Left cardiac atrium (tissue), 4 donors: ENCODE data around the gene TIMM44. TPM values are rescaled to one million over a fixed set of nuclear protein-coding genes. Genes with fewer than 3 reads are reported as not detected.
"Not testable (repeated sequence)": the region's sequence is repeated elsewhere in the genome, so short reads cannot be mapped to it uniquely, and the experiment has no call there.

Experiments
- ATAC-seq, 2 donors: fragments of 200-7000 bp; cut with Tn5 transposase; one replicate each; pipeline ENCODE4 v1.9.1; 2020; ENCODE audit warnings: mild to moderate bottlenecking in 2 of 2, moderate library complexity in 2 of 2
- DNase-seq: peaks from one replicate; pipeline ENCODE4 v3.0.0-alpha.2; 2020
- intact Hi-C, 2 donors: fragments of 100-400 bp; cut with DNase I; formaldehyde crosslinking; loops; one replicate each; pipeline versions ENCODE4 v1.14.1 to v1.15.1; 2022 to 2023
- total RNA-seq, 2 donors: library from RNA; stranded (reverse); fragmentation: NEBNext Ultra II Directional; extraction: Animal tissue kit (Norgen Biotek cat#: 25700); gene quantifications; one replicate each; pipeline ENCODE4 v1.2.1, GENCODE V29; 2021
- donor health status: DM: no; HTN: yes; CAD: no.
- donor health status: DM: no; HTN: yes; CAD: no; lungs with severe emphysema.
- donor health status: DM: yes; HTN: yes; CAD: no.
- donor health status: Dilated cardiomyopathy.

The TIMM44 gene
- total RNA-seq, 2 donors from 2014 or later: 70.6 to 73.8 TPM

GRCh38 chr19:7919610-7920518, 23.6 kb downstream of the TIMM44 start, which contains the start of gene SNAPC2:
SNAPC2 (plus strand) TSS chr19:7920338; CDS start chr19:7920367, 29 bp downstream.
- DNase-seq: peak; percentile 98
- intact Hi-C loops: no loop called here
- peak; percentile 73 to 76 for ATAC-seq

- ATAC-seq (no peak), DNase-seq (no peak)
- intact Hi-C loops: no loop called here
These were observed 24.6 kb downstream of the TIMM44 start for GRCh38 chr19:7918615-7919421.

- ATAC-seq, DNase-seq, intact Hi-C loops: not testable (repeated sequence)
These were observed 25.3 kb downstream of the TIMM44 start for GRCh38 chr19:7918062-7918614.

DNA sequence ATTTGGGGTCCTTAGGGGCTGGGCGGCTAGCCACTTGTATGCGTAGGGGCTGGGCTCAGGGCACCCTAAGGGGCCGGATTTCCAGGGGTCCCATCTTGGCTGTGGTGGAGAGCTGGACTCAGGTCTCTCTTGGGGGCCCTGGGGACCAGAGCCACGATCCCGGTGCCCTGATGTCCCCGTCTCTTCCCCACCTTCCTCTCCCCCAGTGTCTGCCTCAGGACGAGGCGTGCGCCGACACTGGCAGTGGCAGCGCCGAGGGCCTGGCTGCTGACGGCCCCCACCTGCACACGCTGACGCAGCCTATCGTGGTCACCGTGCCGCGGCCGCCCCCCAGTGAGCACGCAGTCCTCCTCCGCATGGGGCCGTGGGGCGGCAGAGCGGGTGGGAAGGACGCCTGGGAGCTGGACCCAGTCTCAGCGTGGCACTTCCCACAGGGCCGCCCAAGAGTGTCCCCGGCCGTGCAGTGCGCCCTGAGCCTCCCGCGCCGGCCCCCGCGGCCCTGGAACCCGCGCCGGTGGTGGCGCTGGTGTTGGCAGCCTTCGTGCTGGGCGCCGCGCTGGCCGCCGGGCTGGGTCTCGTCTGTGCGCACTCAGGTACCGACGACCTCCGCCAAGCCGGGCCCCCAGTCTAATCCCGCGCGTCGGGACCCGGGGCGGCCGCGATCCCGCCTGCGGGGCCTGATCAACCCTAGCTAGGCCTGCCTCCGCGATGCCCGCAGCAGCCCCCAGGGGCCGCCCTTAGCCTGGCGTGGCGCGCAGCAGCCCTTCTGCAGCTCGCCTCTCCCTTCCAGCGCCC, 26.0 kb downstream of the TIMM44 start:
- DNase-seq (no peak), ATAC-seq (peak; percentile 1 to 14)
- intact Hi-C loops: no loop called here

DNA sequence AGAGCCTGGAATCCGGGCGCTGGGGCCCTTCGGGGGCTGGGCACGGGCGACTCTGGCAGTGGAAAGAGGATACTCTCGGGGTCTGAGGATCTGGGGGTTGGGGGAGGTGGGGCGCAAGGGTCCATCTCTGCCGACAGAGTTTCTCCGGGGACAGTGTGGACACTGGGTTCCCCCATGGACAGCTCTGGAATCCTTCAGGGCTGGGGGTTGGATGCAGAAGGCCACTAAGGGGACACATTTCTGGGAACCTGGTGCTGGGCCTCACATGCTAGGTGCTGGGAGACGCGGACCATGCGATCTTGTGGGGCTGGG, 26.6 kb downstream of the TIMM44 start:
- intact Hi-C loops: no loop called here
- DNase-seq: no peak
- no peak for ATAC-seq

- ATAC-seq (no peak), DNase-seq (no peak)
- intact Hi-C loops: no loop called here
These were observed 27.1 kb downstream of the TIMM44 start for GRCh38 chr19:7916103-7916954.

GRCh38 chr19:7915250-7916102, 28.0 kb downstream of the TIMM44 start:
- intact Hi-C loops: no loop called here
- DNase-seq: no peak
- no peak for ATAC-seq

DNA sequence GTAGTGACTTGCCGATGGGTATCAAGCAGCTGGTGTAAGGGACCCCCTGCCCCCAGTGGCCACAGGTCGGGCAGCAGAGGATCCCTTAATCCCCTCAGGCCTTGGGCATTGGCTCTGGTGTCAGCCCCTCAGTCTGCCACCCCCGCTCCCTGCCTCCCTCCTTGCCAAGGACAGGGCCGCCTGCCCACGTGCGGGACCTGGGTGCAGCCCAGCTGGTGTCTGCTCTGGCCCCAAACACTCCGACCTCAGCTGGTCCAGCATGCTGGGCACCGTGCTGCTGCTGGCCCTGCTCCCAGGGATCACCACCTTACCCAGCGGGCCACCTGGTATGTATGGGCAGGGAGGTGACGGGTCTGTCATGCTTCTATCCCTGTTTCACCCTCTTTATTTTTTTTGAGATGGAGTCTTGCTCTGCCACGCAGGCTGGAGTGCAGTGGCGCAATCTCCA, 28.8 kb downstream of the TIMM44 start, which contains the start of gene TGFBR3L:
Gene TGFBR3L, plus strand, starts transcription at position 233 of the 448 bp plus-strand sequence.
- intact Hi-C loops: no loop called here
- ATAC-seq: no peak
- DNase-seq: no peak

- ATAC-seq (no peak), DNase-seq (no peak)
- intact Hi-C loops: no loop called here
These were observed 29.4 kb downstream of the TIMM44 start for GRCh38 chr19:7914099-7914498.

GRCh38 chr19:7913652-7914051, 29.8 kb downstream of the TIMM44 start:
- intact Hi-C loops: no loop called here
- DNase-seq (no peak), ATAC-seq (no peak)

- no peak for ATAC-seq
- DNase-seq: no peak
- intact Hi-C loops: no loop called here
These were observed 30.5 kb downstream of the TIMM44 start for GRCh38 chr19:7912697-7913564.

DNA sequence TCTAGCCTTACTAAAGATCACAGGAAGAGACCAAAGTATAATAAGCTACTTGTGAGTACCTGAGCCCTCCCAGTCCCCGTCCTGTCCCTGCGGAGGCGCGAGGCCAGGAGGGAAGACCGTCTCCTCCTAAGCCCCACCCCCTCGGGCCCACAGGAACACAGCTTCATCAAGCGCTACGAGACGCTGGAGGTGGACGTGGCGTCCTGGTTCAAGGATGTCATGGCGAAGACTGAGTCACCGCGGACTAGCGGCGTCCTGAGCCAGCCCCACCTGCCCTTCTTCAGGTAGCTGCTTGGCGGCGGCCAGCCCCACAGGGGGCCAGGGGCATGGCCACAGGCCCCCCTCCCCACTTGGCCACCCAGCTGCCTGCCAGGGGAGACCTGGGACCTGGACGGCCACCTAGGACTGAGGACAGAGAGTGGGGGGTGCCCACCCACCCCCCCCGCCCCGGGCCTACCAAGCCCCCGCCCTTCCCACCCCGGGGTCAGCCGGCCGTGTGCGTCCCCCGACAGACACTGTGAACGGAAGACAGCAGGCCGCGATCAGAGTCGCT, 31.2 kb downstream of the TIMM44 start:
- DNase-seq (no peak), ATAC-seq (no peak)
- intact Hi-C loops: no loop called here

DNA sequence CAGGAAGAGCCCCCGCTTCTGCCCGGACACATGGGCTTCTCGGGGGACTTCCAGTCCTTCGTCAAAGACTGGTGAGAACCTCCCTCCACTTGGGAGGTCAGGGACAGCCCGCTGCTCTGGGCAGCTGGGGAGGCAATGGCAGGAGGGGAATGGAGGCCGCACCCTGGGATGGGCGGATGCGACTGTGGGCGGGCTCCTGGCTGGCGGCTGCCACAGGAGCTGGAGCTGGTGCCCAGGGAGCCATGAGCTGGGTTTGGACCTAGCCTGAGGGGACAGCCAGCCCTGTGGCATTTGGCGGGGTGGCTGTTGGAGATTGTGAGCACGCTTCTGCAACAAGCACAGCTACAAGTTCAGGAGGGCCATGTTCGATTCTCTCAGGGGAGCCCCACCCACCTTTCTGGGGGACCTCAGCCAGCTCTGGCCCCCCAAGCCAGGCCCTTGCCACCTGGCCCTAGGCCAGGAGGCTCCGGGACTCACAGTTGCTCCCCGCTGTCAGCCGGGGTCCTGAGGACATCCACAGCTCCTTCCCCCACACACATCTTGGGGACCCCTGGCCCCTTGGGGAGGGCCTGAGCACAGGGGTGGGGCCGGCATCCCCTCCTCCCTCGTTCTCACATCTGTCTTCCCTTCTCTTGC, 31.8 kb downstream of the TIMM44 start:
- DNase-seq: no peak
- ATAC-seq: no peak
- intact Hi-C loops: no loop called here

DNA sequence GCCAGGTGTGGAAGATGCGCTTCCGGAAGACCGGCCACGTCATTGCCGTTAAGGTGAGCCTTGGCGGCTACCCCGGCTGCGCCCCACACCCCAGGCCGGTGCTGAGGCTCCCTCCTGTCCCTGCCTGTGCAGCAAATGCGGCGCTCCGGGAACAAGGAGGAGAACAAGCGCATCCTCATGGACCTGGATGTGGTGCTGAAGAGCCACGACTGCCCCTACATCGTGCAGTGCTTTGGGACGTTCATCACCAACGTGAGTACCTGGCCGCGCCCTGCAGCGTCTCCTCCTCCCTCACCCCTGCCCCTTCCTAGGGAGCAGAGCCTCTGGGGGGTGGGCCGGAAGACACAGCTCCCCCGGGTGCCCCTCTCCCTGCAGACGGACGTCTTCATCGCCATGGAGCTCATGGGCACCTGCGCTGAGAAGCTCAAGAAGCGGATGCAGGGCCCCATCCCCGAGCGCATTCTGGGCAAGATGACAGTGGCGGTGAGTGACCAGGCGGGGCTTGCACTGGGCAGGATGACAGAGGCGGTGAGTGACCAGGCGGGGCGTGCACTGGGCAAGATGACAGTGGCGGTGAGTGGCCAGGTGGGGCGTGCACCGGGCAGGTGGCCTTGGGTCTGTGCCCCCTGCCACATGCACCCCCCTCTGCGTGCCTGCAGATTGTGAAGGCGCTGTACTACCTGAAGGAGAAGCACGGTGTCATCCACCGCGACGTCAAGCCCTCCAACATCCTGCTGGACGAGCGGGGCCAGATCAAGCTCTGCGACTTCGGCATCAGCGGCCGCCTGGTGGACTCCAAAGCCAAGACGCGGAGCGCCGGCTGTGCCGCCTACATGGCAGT, 32.9 kb downstream of the TIMM44 start:
- DNase-seq (no peak), ATAC-seq (no peak)
- intact Hi-C loops: no loop called here
